ENCODE results near the gene TUBA4B. TPM values are rescaled to one million over a fixed set of nuclear protein-coding genes. Genes with fewer than 3 reads are reported as not detected.
"Not testable (repeated sequence)": the region's sequence is repeated elsewhere in the genome, so short reads cannot be mapped to it uniquely, and the experiment has no call there.

The TUBA4B gene
- total RNA-seq, 1 donor from 2014 or later: not detected

- Mint-ChIP-seq H3K4me3 (ENCODE audit: low read depth) (no peak overlapping the region), H3K4me1 (ENCODE audit: low read depth) (peaks cover 17% of the 10 kb centered on the region), H3K27me3 (peaks cover 56% of the 10 kb centered on the region), H3K36me3 (ENCODE audit: insufficient read depth) (no peaks in the 10 kb centered on the region), H3K27ac (no peak overlapping the region), H3K9me3 (ENCODE audit: low read depth) (no peaks in the 10 kb centered on the region)
- DNase-seq (ENCODE audit: low spot score, unreplicated experiment): no peak
- TF ChIP-seq CTCF (IDR thresholded peaks at IDR 0.05; ENCODE audit: unreplicated experiment): no peak
Observed at GRCh38 chr2:219252084-219252483, 959 bp upstream of the TUBA4B start.

GRCh38 chr2:219252570-219252899, 508 bp upstream of the TUBA4B start:
- Mint-ChIP-seq H3K36me3 (ENCODE audit: insufficient read depth) (no peaks in the 10 kb centered on the region), H3K4me3 (ENCODE audit: low read depth) (peak overlapping the region; percentile 59), H3K4me1 (ENCODE audit: low read depth) (peaks cover 17% of the 10 kb centered on the region), H3K27me3 (peaks cover 56% of the 10 kb centered on the region), H3K9me3 (ENCODE audit: low read depth) (no peaks in the 10 kb centered on the region), H3K27ac (no peak overlapping the region)
- TF ChIP-seq CTCF (IDR thresholded peaks at IDR 0.05; ENCODE audit: unreplicated experiment): no peak
- DNase-seq (ENCODE audit: low spot score, unreplicated experiment): no peak

- peak within 1 kb of the TSS; percentile 71 for H3K4me3 Mint-ChIP-seq (ENCODE audit: low read depth)
- H3K27me3 Mint-ChIP-seq: peaks cover 61% of the 10 kb centered on the region
- DNase-seq (ENCODE audit: low spot score, unreplicated experiment): peak; percentile 57
- H3K27ac Mint-ChIP-seq: peak within 1 kb of the TSS; percentile 52
- no peak for TF ChIP-seq CTCF (IDR thresholded peaks at IDR 0.05; ENCODE audit: unreplicated experiment)
- H3K4me1 Mint-ChIP-seq (ENCODE audit: low read depth): peaks cover 13% of the 10 kb centered on the region
- H3K36me3 Mint-ChIP-seq (ENCODE audit: insufficient read depth): no peaks in the 10 kb centered on the region
- H3K9me3 Mint-ChIP-seq (ENCODE audit: low read depth): no peaks in the 10 kb centered on the region
Observed at GRCh38 chr2:219253753-219254589, 928 bp downstream of the TUBA4B start, which contains the start of gene TUBA4A. TUBA4A (minus strand) TSS chr2:219253918; CDS start chr2:219253858, 60 bp downstream.

GRCh38 chr2:219254590-219255201, 1.7 kb downstream of the TUBA4B start:
- peaks cover 65% of the 10 kb centered on the region for H3K27me3 Mint-ChIP-seq

GRCh38 chr2:219258942-219259341, 5.9 kb downstream of the TUBA4B start:
- H3K27me3 Mint-ChIP-seq: peaks cover 59% of the 10 kb centered on the region
- not testable (repeated sequence) for DNase-seq (ENCODE audit: low spot score, unreplicated experiment); H3K9me3 Mint-ChIP-seq (ENCODE audit: low read depth); H3K27ac Mint-ChIP-seq; H3K4me3 Mint-ChIP-seq (ENCODE audit: low read depth); H3K36me3 Mint-ChIP-seq (ENCODE audit: insufficient read depth); H3K4me1 Mint-ChIP-seq (ENCODE audit: low read depth)

More at GRCh38 chr2:219254590-219255201, 1.7 kb downstream of the TUBA4B start:
- DNase-seq (ENCODE audit: low spot score, unreplicated experiment): no peak
- H3K4me3 Mint-ChIP-seq (ENCODE audit: low read depth): peak overlapping the region; percentile 32
- no peak overlapping the region for H3K27ac Mint-ChIP-seq
- no peak for TF ChIP-seq CTCF (IDR thresholded peaks at IDR 0.05; ENCODE audit: unreplicated experiment)
- no peaks in the 10 kb centered on the region for H3K36me3 Mint-ChIP-seq (ENCODE audit: insufficient read depth)
- H3K9me3 Mint-ChIP-seq (ENCODE audit: low read depth): no peaks in the 10 kb centered on the region
- H3K4me1 Mint-ChIP-seq (ENCODE audit: low read depth): peaks cover 5% of the 10 kb centered on the region

Measured in progenitor cell of endocrine pancreas (in vitro differentiated cells).